ENCODE data around the gene CRYGB. TPM values are rescaled to one million over a fixed set of nuclear protein-coding genes. Genes with fewer than 3 reads are reported as not detected.
"Not testable (repeated sequence)": the region's sequence is repeated elsewhere in the genome, so short reads cannot be mapped to it uniquely, and the experiment has no call there.

Gene CRYGB
- total RNA-seq, 1 donor from 2014 or later, result not detected

DNA sequence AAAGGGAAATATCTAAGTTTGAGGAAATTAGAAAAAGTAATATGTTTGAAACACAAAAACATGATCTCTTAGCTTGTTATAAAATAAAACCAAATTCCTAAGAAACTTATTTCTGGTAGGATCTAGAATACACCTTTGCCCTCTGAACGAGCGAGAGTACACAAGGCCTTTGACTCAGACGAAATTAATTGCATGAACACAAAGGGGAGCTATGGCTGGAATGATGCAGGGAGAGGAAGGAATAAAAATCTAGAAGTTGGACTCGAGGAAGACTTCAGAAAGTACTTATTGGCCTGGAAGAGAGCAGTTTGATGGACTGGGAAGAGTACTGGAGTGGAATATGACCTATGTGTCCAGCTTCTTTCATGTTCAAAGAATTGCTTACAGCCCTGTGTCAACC lies 20.7 kb downstream of the CRYGB start:
- Mint-ChIP-seq H3K4me1 (ENCODE audit: low read depth) (peaks cover 14% of the 10 kb centered on the region), H3K4me3 (ENCODE audit: low read depth) (no peak overlapping the region), H3K9me3 (ENCODE audit: low read depth) (no peaks in the 10 kb centered on the region), H3K27ac (no peak overlapping the region), H3K27me3 (no peaks in the 10 kb centered on the region), H3K36me3 (ENCODE audit: insufficient read depth) (no peaks in the 10 kb centered on the region)
- no peak for DNase-seq (ENCODE audit: low spot score, unreplicated experiment)
- TF ChIP-seq, protein P1, sequence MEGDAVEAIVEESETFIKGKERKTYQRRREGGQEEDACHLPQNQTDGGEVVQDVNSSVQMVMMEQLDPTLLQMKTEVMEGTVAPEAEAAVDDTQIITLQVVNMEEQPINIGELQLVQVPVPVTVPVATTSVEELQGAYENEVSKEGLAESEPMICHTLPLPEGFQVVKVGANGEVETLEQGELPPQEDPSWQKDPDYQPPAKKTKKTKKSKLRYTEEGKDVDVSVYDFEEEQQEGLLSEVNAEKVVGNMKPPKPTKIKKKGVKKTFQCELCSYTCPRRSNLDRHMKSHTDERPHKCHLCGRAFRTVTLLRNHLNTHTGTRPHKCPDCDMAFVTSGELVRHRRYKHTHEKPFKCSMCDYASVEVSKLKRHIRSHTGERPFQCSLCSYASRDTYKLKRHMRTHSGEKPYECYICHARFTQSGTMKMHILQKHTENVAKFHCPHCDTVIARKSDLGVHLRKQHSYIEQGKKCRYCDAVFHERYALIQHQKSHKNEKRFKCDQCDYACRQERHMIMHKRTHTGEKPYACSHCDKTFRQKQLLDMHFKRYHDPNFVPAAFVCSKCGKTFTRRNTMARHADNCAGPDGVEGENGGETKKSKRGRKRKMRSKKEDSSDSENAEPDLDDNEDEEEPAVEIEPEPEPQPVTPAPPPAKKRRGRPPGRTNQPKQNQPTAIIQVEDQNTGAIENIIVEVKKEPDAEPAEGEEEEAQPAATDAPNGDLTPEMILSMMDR (IDR thresholded peaks at IDR 0.05; ENCODE audit: unreplicated experiment), result no peak

DNA sequence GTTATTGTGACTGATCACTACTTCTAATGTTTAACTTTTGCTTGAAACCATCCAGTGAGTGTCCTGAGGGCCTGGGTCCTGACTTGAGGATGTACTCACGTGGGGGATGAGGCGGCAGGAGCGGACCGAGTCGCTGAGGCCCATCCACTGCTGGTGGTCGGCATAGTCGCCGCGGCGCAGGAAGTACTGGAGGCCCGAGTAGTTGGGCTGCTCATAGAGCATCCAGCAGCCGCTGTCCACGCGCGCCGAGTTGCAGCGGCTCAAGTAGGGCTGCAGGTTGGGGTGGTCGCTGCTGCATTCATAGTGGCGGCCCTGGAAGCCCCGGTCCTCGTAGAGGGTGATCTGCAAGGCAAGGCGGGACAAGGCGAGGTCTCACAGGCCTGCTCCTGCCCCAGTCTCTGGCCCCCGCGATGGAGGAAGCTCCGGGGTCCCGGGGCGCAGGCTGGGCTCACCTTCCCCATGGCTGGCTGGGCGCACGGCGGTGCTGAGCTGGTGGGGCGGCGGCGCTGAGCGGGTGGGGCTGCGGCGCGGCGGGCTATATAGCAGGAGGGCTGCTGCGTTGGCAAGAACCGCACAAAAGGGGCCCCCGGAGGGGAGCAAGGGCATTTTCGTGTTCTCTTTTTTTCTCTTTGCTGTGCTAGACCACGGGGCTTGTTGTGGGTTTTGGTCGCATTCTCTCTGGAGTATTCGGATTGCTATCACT lies 21.8 kb downstream of the CRYGB start, which contains the start of gene CRYGD:
Gene CRYGD, minus strand, starts transcription at position 512 of the 703 bp plus-strand sequence. Its CDS starts 51 bp downstream, at position 461.
- not testable (repeated sequence) for H3K27me3 Mint-ChIP-seq, H3K27ac Mint-ChIP-seq
- H3K4me3 Mint-ChIP-seq (ENCODE audit: low read depth), result peak within 1 kb of the TSS; percentile 29

DNA sequence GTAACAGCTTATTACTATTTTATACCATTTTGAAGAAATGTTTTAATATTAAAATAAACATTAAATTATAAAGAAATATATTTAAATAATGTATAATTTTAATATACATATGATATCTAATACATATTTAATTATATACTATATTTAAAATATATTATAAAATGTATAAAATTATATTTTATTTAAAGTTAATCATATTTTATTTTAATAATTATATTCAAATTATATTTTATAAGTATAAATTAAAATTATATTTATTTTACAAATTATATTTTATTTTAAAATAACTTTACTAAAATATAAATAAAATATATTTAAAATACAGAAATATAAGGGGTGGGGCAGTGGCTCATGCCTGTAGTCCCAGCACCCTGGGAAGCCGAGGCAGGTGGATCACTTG lies 23.7 kb downstream of the CRYGB start:
- peaks cover 9% of the 10 kb centered on the region for H3K4me1 Mint-ChIP-seq (ENCODE audit: low read depth)
- no peak overlapping the region for H3K27ac Mint-ChIP-seq
- no peak for DNase-seq (ENCODE audit: low spot score, unreplicated experiment)
- H3K4me3 Mint-ChIP-seq (ENCODE audit: low read depth), result no peak overlapping the region
- no peaks in the 10 kb centered on the region for H3K27me3 Mint-ChIP-seq
- peaks cover 6% of the 10 kb centered on the region for H3K9me3 Mint-ChIP-seq (ENCODE audit: low read depth)
- TF ChIP-seq, protein P1 (IDR thresholded peaks at IDR 0.05; ENCODE audit: unreplicated experiment), result no peak
- no peaks in the 10 kb centered on the region for H3K36me3 Mint-ChIP-seq (ENCODE audit: insufficient read depth)

More for the DNA sequence above, 21.8 kb downstream of the CRYGB start, which contains the start of gene CRYGD:
- not testable (repeated sequence) for DNase-seq (ENCODE audit: low spot score, unreplicated experiment); H3K36me3 Mint-ChIP-seq (ENCODE audit: insufficient read depth); H3K4me1 Mint-ChIP-seq (ENCODE audit: low read depth); H3K9me3 Mint-ChIP-seq (ENCODE audit: low read depth)

DNA sequence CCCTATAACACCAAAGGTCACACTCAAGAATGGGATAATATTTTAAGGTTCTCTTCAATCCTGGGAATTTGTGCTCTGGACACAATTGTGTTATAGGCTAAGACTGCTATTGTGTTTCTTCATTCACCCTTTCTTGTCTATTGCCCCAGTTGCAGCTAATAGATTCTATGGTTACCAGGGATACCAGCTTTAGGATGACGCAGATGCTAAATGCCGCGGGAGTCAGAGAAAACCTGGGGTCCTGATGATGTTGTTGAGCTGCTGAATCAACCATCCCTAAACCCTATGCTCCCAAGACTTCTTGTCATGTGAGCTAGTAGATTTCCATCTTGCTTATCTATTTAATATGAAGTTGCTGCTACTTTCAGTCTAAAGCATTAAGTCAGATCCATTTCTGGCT lies 27.0 kb downstream of the CRYGB start:
- no peak overlapping the region for H3K4me3 Mint-ChIP-seq (ENCODE audit: low read depth)
- DNase-seq (ENCODE audit: low spot score, unreplicated experiment), result no peak
- H3K4me1 Mint-ChIP-seq (ENCODE audit: low read depth), result no peaks in the 10 kb centered on the region
- TF ChIP-seq, protein P1 (IDR thresholded peaks at IDR 0.05; ENCODE audit: unreplicated experiment), result no peak
- H3K27me3 Mint-ChIP-seq, result no peaks in the 10 kb centered on the region
- H3K27ac Mint-ChIP-seq, result no peak overlapping the region
- no peaks in the 10 kb centered on the region for H3K36me3 Mint-ChIP-seq (ENCODE audit: insufficient read depth)
- peaks cover 8% of the 10 kb centered on the region for H3K9me3 Mint-ChIP-seq (ENCODE audit: low read depth)

DNA sequence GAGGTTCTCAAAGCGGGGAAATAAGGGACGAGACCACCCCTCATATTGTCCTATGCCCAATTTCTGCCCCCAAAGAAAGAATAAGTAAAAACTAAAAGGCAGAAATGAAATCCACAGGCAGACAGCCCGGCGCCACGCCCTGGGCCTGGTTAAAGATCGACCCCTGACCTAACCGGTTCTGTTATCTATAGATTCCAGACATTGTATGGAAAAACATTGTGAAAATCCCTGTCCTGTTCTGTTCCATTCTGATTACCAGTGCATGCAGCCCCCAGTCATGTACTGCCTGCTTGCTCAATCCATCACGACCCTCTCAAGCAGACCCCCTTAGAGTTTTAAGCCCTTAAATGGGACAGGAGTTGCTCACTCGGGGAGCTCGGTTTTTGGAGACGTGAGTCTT lies 28.6 kb downstream of the CRYGB start:
- not testable (repeated sequence) for DNase-seq (ENCODE audit: low spot score, unreplicated experiment); H3K4me3 Mint-ChIP-seq (ENCODE audit: low read depth); H3K9me3 Mint-ChIP-seq (ENCODE audit: low read depth); H3K36me3 Mint-ChIP-seq (ENCODE audit: insufficient read depth); H3K4me1 Mint-ChIP-seq (ENCODE audit: low read depth); H3K27me3 Mint-ChIP-seq; H3K27ac Mint-ChIP-seq

DNA sequence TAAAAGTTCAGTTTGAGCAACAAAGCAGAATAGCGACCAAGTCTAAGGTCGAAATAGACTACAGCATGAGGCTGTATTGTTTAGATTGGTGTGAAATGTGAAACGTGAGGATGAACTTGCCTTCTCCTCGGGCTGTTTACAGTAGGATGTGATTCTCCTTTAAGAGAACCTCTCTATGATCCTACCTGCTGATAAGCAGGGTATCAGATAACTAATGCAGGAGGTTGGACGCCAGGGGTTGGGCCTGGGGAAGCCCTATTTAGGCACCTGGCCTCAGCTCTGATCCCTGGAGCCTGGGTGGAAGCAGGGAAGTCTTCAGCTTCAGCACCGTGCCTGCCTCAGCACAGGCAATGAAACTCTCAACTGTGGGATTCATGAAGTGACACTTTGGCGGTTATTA lies 33.0 kb downstream of the CRYGB start:
- Mint-ChIP-seq H3K4me3 (ENCODE audit: low read depth) (no peak overlapping the region), H3K9me3 (ENCODE audit: low read depth) (peaks cover 8% of the 10 kb centered on the region), H3K36me3 (ENCODE audit: insufficient read depth) (no peaks in the 10 kb centered on the region), H3K27me3 (peaks cover 13% of the 10 kb centered on the region), H3K27ac (no peak overlapping the region), H3K4me1 (ENCODE audit: low read depth) (peaks cover 4% of the 10 kb centered on the region)
- TF ChIP-seq, protein P1 (IDR thresholded peaks at IDR 0.05; ENCODE audit: unreplicated experiment), result no peak
- no peak for DNase-seq (ENCODE audit: low spot score, unreplicated experiment)

DNA sequence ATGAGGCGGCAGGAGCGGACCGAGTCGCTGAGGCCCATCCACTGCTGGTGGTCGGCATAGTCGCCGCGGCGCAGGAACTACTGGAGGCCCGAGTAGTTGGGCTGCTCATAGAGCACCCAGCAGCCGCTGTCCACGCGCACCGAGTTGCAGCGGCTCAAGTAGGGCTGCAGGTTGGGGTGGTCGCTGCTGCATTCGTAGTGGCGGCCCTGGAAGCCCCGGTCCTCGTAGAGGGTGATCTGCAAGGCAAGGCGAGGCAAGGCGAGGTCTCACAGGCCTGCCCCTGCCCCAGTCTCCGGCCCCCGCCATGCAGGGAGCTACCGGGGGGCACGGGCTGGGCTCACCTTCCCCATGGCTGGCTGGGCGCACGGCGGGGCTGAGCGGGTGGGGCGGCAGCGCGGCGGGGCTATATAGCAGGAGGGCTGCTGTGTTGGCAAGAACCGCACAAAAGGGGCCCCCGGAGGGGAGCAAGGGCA lies 33.6 kb downstream of the CRYGB start:
- H3K4me3 Mint-ChIP-seq (ENCODE audit: low read depth), result peak overlapping the region; percentile 49
- H3K27ac Mint-ChIP-seq; DNase-seq (ENCODE audit: low spot score, unreplicated experiment); H3K36me3 Mint-ChIP-seq (ENCODE audit: insufficient read depth); H3K4me1 Mint-ChIP-seq (ENCODE audit: low read depth); H3K9me3 Mint-ChIP-seq (ENCODE audit: low read depth): not testable (repeated sequence)
- H3K27me3 Mint-ChIP-seq, result peaks cover 13% of the 10 kb centered on the region

Measured in progenitor cell of endocrine pancreas (in vitro differentiated cells).